ENCODE data around the gene PLPPR3.
A peak's percentile ranks its signal among the peaks of the same experiment; 100 is the strongest.

Gene PLPPR3

DNA sequence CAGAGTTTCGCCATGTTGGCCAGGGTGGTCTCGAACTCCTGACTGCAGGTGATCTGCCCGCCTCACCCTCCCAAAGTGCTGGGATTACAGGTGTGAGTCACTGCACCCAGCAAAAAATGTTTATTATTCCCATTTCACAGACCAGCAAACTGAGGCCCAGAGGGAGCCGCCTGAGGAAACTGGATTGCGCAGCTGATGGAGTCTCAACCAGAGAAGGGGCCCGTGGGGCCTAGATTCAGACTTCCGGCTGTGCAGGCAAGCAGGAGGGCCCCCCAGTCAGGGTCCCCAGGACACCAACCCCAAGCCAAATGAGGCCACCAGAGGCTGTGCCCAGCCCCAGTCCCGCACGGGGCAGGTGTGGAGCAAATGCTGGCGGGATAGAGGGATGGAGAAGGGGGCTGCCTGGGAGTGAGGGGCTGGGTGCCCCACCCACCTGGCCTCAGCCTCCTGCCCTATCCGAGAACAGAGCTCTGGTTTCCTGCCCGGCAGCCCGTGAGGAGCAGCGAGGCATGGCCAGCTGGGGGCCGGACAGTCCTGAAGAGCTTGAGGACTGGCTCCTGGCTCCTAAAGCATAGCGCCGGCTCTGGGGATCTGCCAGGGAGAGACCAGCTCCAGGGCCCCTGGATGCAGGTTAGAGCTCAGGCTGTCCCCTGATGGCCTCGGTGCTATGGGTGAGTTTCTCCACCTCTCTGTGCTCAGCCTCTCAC is 48.9 kb downstream of the PLPPR3 start:
- Histone ChIP-seq H3K27me3 (ENCODE audit: insufficient read depth, poor library complexity, severe bottlenecking) (no peaks in the 10 kb centered on the region), H3K27ac (replicated peaks) (no peak overlapping the region), H3K4me3 (replicated peaks; ENCODE audit: insufficient read depth, low read length) (no peak overlapping the region)
- no peak for DNase-seq (ENCODE audit: low read depth in 1 of 2, low spot score in 1 of 2)
- TF ChIP-seq POLR2AphosphoS5 (IDR thresholded peaks at IDR 0.05; ENCODE audit: low read depth) (no peak), GABPA (IDR thresholded peaks at IDR 0.05; ENCODE audit: low read depth) (no peak), SPI1 (IDR thresholded peaks at IDR 0.05; ENCODE audit: borderline replicate concordance, low read depth) (no peak)
- TF ChIP-seq, protein P1, sequence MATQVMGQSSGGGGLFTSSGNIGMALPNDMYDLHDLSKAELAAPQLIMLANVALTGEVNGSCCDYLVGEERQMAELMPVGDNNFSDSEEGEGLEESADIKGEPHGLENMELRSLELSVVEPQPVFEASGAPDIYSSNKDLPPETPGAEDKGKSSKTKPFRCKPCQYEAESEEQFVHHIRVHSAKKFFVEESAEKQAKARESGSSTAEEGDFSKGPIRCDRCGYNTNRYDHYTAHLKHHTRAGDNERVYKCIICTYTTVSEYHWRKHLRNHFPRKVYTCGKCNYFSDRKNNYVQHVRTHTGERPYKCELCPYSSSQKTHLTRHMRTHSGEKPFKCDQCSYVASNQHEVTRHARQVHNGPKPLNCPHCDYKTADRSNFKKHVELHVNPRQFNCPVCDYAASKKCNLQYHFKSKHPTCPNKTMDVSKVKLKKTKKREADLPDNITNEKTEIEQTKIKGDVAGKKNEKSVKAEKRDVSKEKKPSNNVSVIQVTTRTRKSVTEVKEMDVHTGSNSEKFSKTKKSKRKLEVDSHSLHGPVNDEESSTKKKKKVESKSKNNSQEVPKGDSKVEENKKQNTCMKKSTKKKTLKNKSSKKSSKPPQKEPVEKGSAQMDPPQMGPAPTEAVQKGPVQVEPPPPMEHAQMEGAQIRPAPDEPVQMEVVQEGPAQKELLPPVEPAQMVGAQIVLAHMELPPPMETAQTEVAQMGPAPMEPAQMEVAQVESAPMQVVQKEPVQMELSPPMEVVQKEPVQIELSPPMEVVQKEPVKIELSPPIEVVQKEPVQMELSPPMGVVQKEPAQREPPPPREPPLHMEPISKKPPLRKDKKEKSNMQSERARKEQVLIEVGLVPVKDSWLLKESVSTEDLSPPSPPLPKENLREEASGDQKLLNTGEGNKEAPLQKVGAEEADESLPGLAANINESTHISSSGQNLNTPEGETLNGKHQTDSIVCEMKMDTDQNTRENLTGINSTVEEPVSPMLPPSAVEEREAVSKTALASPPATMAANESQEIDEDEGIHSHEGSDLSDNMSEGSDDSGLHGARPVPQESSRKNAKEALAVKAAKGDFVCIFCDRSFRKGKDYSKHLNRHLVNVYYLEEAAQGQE (IDR thresholded peaks at IDR 0.05; ENCODE audit: insufficient replicate concordance, low read depth) = no peak
- TF ChIP-seq, protein P2, sequence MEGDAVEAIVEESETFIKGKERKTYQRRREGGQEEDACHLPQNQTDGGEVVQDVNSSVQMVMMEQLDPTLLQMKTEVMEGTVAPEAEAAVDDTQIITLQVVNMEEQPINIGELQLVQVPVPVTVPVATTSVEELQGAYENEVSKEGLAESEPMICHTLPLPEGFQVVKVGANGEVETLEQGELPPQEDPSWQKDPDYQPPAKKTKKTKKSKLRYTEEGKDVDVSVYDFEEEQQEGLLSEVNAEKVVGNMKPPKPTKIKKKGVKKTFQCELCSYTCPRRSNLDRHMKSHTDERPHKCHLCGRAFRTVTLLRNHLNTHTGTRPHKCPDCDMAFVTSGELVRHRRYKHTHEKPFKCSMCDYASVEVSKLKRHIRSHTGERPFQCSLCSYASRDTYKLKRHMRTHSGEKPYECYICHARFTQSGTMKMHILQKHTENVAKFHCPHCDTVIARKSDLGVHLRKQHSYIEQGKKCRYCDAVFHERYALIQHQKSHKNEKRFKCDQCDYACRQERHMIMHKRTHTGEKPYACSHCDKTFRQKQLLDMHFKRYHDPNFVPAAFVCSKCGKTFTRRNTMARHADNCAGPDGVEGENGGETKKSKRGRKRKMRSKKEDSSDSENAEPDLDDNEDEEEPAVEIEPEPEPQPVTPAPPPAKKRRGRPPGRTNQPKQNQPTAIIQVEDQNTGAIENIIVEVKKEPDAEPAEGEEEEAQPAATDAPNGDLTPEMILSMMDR (IDR thresholded peaks at IDR 0.05; ENCODE audit: insufficient read depth, low read length) = no peak

DNA sequence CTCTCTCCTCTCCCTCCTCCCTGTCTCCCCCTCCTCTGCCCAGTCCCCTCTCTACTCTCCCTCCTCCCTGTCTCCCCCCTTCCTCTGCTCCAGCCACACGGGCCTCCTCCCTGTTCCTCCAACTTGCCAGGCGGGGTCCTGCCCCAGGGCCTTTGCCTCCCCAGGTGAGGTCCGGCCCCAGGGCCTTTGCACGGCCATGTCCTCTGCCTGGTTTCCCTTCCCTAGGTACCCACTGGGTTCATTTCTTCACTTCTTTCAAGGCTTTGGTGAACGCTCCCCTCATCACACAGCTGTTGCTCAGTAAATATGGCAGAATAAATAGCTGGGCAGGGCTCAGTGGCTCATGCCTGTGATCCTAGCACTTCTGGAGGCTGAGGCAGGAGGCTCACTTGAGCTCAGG is 49.7 kb downstream of the PLPPR3 start:
- DNase-seq (ENCODE audit: low read depth in 1 of 2, low spot score in 1 of 2) = no peak
- TF ChIP-seq GABPA (IDR thresholded peaks at IDR 0.05; ENCODE audit: low read depth) = no peak
- TF ChIP-seq SPI1 (IDR thresholded peaks at IDR 0.05; ENCODE audit: borderline replicate concordance, low read depth) = no peak
- TF ChIP-seq, protein P1 (IDR thresholded peaks at IDR 0.05; ENCODE audit: insufficient replicate concordance, low read depth) = no peak
- no peak for TF ChIP-seq POLR2AphosphoS5 (IDR thresholded peaks at IDR 0.05; ENCODE audit: low read depth)
- TF ChIP-seq, protein P2 (IDR thresholded peaks at IDR 0.05; ENCODE audit: insufficient read depth, low read length) = no peak
- no peaks in the 10 kb centered on the region for H3K27me3 ChIP-seq (ENCODE audit: insufficient read depth, poor library complexity, severe bottlenecking)
- H3K4me3 ChIP-seq (replicated peaks; ENCODE audit: insufficient read depth, low read length) = no peak overlapping the region
- H3K27ac ChIP-seq (replicated peaks) = no peak overlapping the region

DNA sequence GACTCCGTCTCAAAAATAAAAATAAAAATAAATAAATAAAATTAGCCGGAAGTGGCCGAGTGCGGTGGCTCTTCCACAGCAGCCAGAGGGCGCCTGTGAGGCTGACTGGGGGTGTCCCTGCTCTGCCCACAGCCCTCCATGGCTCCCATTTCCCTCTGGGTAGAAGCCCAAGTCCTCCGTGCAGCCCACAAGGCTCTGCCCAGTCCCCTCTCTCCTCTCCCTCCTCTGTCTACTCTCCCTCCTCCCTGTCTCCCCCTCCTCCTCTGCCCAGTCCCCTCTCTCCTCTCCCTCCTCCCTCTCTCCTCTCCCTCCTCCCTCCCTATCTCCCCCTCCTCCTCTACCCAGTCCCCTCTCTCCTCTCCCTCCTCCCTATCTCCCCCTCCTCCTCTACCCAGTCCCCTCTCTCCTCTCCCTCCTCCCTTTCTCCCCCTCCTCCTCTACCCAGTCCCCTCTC is 50.4 kb downstream of the PLPPR3 start:
- H3K4me3 ChIP-seq (replicated peaks; ENCODE audit: insufficient read depth, low read length) = no peak overlapping the region
- no peak for TF ChIP-seq SPI1 (IDR thresholded peaks at IDR 0.05; ENCODE audit: borderline replicate concordance, low read depth)
- TF ChIP-seq, protein P2 (IDR thresholded peaks at IDR 0.05; ENCODE audit: insufficient read depth, low read length) = peak; percentile 13
- no peaks in the 10 kb centered on the region for H3K27me3 ChIP-seq (ENCODE audit: insufficient read depth, poor library complexity, severe bottlenecking)
- DNase-seq (ENCODE audit: low read depth in 1 of 2, low spot score in 1 of 2) = peak in 1 of 2 experiments; percentile 59
- H3K27ac ChIP-seq (replicated peaks) = no peak overlapping the region

DNA sequence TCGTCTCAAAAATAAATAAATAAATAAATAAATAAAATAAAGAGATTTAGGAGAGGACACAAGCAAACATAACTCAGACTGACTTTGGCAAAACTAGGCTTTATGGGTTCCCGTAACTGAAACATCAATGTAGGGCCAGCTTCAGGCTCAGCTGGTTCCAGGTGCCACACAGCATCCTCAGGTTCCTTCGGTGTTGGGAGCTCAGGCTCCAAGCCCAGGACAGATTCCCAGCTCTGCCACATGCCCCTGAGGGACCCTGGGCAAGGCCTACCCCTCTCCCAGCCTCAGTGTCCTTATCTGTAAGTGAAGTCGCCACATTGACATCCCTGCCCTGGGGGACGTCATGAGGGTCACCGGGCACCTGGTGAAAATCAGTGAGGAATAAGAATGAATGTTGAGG is 52.1 kb downstream of the PLPPR3 start:
- Histone ChIP-seq H3K27ac (replicated peaks) (no peak overlapping the region), H3K4me3 (replicated peaks; ENCODE audit: insufficient read depth, low read length) (no peak overlapping the region), H3K27me3 (ENCODE audit: insufficient read depth, poor library complexity, severe bottlenecking) (no peaks in the 10 kb centered on the region)
- TF ChIP-seq GABPA (IDR thresholded peaks at IDR 0.05; ENCODE audit: low read depth) = no peak
- TF ChIP-seq SPI1 (IDR thresholded peaks at IDR 0.05; ENCODE audit: borderline replicate concordance, low read depth) = no peak
- TF ChIP-seq, protein P1 (IDR thresholded peaks at IDR 0.05; ENCODE audit: insufficient replicate concordance, low read depth) = no peak
- no peak for DNase-seq (ENCODE audit: low read depth in 1 of 2, low spot score in 1 of 2)
